ENCODE data around the gene NEU4. TPM values are rescaled to one million over a fixed set of nuclear protein-coding genes. Genes with fewer than 3 reads are reported as not detected.
A peak's percentile ranks its signal among the peaks of the same experiment; 100 is the strongest.
"Not testable (repeated sequence)": the region's sequence is repeated elsewhere in the genome, so short reads cannot be mapped to it uniquely, and the experiment has no call there.

The NEU4 gene
- total RNA-seq, 1 experiment from 2014 or later: 2.2 TPM

DNA sequence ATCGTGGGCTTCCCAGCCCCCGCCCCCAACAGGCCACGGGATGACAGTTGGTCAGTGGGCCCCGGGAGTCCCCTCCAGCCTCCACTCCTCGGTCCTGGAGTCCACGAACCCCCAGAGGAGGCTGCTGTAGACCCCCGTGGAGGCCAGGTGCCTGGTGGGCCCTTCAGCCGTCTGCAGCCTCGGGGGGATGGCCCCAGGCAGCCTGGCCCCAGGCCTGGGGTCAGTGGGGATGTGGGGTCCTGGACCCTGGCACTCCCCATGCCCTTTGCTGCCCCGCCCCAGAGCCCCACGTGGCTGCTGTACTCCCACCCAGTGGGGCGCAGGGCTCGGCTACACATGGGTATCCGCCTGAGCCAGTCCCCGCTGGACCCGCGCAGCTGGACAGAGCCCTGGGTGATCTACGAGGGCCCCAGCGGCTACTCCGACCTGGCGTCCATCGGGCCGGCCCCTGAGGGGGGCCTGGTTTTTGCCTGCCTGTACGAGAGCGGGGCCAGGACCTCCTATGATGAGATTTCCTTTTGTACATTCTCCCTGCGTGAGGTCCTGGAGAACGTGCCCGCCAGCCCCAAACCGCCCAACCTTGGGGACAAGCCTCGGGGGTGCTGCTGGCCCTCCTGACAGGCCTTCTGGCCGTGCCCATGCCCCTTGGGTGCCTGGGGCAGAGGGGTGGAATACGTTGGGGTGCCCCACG lies 7.6 kb downstream of the NEU4 start (continued):
- TF ChIP-seq, protein P1, sequence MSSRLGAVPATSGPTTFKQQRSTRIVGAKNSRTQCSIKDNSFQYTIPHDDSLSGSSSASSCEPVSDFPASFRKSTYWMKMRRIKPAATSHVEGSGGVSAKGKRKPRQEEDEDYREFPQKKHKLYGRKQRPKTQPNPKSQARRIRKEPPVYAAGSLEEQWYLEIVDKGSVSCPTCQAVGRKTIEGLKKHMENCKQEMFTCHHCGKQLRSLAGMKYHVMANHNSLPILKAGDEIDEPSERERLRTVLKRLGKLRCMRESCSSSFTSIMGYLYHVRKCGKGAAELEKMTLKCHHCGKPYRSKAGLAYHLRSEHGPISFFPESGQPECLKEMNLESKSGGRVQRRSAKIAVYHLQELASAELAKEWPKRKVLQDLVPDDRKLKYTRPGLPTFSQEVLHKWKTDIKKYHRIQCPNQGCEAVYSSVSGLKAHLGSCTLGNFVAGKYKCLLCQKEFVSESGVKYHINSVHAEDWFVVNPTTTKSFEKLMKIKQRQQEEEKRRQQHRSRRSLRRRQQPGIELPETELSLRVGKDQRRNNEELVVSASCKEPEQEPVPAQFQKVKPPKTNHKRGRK (CRISPR knock-in tag; IDR thresholded peaks at IDR 0.05; ENCODE audit: borderline replicate concordance): no peak

DNA sequence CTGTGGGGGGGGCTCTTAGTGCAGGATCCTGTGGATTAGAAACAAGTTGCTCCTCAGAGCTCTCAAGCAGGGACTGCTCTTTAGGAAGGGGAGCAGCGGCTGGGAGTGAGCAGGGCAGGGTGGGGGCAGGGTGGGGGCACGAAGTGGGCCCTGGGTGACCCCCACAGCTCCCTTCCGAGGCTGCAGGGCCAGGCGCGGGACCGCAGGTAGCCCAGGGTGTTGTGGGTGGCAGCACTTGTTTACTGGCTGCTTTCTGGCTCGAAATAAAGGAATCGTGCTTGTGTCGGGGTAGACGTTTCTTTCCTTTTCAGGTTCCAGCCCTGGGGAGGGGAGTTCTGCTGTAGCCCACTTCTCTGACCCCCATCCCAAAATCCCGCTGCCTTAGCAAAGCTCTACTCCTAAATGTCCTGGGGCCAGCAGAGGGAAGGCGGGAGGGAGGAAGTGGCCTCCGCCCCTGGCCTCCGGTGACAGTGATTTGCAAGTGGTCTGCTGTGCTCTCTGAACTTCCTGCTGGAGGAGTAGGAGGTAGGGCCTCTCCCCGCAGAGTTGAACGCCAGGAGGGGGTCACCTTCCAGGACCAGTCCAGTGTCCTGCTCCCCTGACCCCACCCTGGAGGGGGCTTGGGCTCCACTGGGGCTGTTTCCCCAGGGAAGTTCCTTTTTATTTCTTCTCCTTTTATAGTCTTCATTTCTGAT lies 8.3 kb downstream of the NEU4 start:
- Mint-ChIP-seq H3K27ac (peak overlapping the region; percentile 68; the same call in 1 of the 2 replicates), H3K36me3 (no peaks in the 10 kb centered on the region), H3K4me1 (peaks cover 7% of the 10 kb centered on the region; the same call in 1 of the 2 replicates), H3K4me3 (no peak overlapping the region), H3K27me3 (ENCODE audit: low read depth) (no peaks in the 10 kb centered on the region), H3K9me3 (no peaks in the 10 kb centered on the region)
- DNase-seq (ENCODE audit: low spot score) (no peak), ATAC-seq (no peak)
- no peak for TF ChIP-seq ZNF396 (CRISPR knock-in tag; IDR thresholded peaks at IDR 0.05; ENCODE audit: borderline replicate concordance)
- TF ChIP-seq TEAD4 (CRISPR knock-in tag; IDR thresholded peaks at IDR 0.05): no peak
- TF ChIP-seq, protein P2, sequence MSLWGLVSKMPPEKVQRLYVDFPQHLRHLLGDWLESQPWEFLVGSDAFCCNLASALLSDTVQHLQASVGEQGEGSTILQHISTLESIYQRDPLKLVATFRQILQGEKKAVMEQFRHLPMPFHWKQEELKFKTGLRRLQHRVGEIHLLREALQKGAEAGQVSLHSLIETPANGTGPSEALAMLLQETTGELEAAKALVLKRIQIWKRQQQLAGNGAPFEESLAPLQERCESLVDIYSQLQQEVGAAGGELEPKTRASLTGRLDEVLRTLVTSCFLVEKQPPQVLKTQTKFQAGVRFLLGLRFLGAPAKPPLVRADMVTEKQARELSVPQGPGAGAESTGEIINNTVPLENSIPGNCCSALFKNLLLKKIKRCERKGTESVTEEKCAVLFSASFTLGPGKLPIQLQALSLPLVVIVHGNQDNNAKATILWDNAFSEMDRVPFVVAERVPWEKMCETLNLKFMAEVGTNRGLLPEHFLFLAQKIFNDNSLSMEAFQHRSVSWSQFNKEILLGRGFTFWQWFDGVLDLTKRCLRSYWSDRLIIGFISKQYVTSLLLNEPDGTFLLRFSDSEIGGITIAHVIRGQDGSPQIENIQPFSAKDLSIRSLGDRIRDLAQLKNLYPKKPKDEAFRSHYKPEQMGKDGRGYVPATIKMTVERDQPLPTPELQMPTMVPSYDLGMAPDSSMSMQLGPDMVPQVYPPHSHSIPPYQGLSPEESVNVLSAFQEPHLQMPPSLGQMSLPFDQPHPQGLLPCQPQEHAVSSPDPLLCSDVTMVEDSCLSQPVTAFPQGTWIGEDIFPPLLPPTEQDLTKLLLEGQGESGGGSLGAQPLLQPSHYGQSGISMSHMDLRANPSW (CRISPR knock-in tag; conservative IDR thresholded peaks at IDR 0.05; ENCODE audit: low read depth): no peak
- no peak for TF ChIP-seq NFE2L1 (CRISPR knock-in tag; IDR thresholded peaks at IDR 0.05)
- TF ChIP-seq, protein P3, sequence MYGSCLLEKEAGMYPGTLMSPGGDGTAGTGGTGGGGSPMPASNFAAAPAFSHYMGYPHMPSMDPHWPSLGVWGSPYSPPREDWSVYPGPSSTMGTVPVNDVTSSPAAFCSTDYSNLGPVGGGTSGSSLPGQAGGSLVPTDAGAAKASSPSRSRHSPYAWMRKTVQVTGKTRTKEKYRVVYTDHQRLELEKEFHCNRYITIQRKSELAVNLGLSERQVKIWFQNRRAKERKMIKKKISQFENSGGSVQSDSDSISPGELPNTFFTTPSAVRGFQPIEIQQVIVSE (CRISPR knock-in tag; IDR thresholded peaks at IDR 0.05; ENCODE audit: borderline replicate concordance): no peak
- CTCF ChIA-PET: no interaction called here
- POLR2A ChIA-PET: no interaction called here

DNA sequence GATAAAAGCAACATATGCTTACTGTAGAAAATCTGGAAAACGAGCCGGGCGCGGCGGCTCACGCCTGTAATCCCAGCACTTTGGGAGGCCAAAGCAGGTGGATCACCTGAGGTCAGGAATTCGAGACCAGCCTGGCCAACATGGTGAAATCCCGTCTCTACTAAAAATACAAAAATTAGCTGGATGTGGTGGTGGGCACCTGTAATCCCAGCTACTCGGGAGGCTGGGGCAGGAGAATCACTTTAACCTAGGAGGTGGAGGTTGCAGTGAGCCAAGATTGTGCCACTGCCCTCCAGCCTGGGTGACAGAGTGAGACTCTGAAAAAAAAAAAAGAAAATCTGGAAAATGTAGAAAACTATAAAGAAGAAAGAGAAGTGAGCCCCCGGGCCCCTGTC lies 8.8 kb downstream of the NEU4 start:
- H3K27me3 Mint-ChIP-seq (ENCODE audit: low read depth); DNase-seq (ENCODE audit: low spot score); H3K4me3 Mint-ChIP-seq; H3K4me1 Mint-ChIP-seq; ATAC-seq; POLR2A ChIA-PET; H3K9me3 Mint-ChIP-seq; H3K36me3 Mint-ChIP-seq; CTCF ChIA-PET: not testable (repeated sequence)
- peak overlapping the region; percentile 68; the same call in 1 of the 2 replicates for H3K27ac Mint-ChIP-seq

DNA sequence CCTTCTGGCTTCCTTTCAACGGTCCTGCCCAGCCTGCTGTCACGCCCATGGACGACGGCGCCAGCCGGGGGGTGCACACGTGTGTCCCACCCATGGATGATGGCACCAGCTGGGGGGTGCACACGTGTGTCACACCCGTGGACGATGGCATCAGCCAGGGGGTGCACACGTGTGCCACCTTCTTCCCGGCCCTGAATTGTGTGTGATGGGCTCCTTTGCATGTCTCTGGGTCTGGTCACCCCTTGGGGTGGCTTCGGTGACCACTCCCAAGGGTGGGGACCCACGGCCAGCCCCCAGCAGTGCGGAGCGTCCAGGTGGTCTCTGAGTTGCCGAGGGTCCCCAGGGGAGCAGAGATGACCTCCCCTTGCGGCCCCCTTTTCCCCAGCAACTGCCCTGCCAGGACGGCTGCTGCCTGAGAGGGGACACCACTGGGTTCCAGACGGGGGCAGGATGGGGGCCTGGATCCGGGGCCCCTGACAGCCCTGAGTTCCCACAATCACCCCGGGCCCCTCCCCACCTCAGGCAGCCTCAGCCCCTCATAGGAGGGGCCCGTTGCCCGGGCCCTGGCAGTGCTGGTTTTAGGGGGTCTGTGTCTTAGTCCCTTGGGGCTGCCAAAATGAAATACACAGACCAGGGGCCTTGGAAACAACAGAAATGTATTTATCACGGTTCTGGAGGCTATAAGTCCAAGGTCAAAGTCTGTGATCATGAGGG lies 9.4 kb downstream of the NEU4 start:
- ChIA-PET CTCF (no interaction called here), POLR2A (no interaction called here)
- ATAC-seq (no peak), DNase-seq (ENCODE audit: low spot score) (no peak)
- H3K9me3 Mint-ChIP-seq: peaks cover 6% of the 10 kb centered on the region
- peaks cover 3% of the 10 kb centered on the region; the same call in 1 of the 2 replicates for H3K27me3 Mint-ChIP-seq (ENCODE audit: low read depth)
- H3K4me1 Mint-ChIP-seq: peaks cover 7% of the 10 kb centered on the region; the same call in 1 of the 2 replicates
- H3K4me3 Mint-ChIP-seq: no peak overlapping the region
- no peaks in the 10 kb centered on the region for H3K36me3 Mint-ChIP-seq
- H3K27ac Mint-ChIP-seq: no peak overlapping the region
- TF ChIP-seq ZNF671 (CRISPR knock-in tag; IDR thresholded peaks at IDR 0.05) (no peak), CREM (CRISPR knock-in tag; IDR thresholded peaks at IDR 0.05) (no peak)
- TF ChIP-seq, protein P4, sequence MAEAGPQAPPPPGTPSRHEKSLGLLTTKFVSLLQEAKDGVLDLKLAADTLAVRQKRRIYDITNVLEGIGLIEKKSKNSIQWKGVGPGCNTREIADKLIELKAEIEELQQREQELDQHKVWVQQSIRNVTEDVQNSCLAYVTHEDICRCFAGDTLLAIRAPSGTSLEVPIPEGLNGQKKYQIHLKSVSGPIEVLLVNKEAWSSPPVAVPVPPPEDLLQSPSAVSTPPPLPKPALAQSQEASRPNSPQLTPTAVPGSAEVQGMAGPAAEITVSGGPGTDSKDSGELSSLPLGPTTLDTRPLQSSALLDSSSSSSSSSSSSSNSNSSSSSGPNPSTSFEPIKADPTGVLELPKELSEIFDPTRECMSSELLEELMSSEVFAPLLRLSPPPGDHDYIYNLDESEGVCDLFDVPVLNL (CRISPR knock-in tag; IDR thresholded peaks at IDR 0.05; ENCODE audit: borderline replicate concordance, low read depth): no peak
- TF ChIP-seq, protein P5, sequence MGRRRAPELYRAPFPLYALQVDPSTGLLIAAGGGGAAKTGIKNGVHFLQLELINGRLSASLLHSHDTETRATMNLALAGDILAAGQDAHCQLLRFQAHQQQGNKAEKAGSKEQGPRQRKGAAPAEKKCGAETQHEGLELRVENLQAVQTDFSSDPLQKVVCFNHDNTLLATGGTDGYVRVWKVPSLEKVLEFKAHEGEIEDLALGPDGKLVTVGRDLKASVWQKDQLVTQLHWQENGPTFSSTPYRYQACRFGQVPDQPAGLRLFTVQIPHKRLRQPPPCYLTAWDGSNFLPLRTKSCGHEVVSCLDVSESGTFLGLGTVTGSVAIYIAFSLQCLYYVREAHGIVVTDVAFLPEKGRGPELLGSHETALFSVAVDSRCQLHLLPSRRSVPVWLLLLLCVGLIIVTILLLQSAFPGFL (CRISPR knock-in tag; IDR thresholded peaks at IDR 0.05; ENCODE audit: borderline replicate concordance): no peak
- TF ChIP-seq, protein P6, sequence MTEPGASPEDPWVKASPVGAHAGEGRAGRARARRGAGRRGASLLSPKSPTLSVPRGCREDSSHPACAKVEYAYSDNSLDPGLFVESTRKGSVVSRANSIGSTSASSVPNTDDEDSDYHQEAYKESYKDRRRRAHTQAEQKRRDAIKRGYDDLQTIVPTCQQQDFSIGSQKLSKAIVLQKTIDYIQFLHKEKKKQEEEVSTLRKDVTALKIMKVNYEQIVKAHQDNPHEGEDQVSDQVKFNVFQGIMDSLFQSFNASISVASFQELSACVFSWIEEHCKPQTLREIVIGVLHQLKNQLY (CRISPR knock-in tag; IDR thresholded peaks at IDR 0.05): no peak
